NB4 (cell line): ENCODE measurements around the gene LYVE1.
A peak's percentile ranks its signal among the peaks of the same experiment; 100 is the strongest.

Source experiments
- CTCF ChIP-seq: IDR thresholded peaks from one replicate; pipeline ENCODE4 v1.5.1; 2012; ENCODE audit warnings: low read depth, low read length
- MYC ChIP-seq: IDR thresholded peaks from 2 replicates; pipeline ENCODE4 v1.6.1; 2011; ENCODE audit warnings: low read depth, low read length
- POLR2A ChIP-seq: IDR thresholded peaks from 2 replicates; pipeline ENCODE4 v1.6.1; 2011; ENCODE audit warnings: mild to moderate bottlenecking; ENCODE audit not compliant: insufficient read length; ENCODE audit errors: extremely low read depth

GRCh38 chr11:10604340-10604748, 35.9 kb upstream of the LYVE1 start:
- TF ChIP-seq CTCF (no peak), POLR2A (no peak), MYC (peak; percentile 50; the same call in 1 of the 2 replicates)
